HL-60 (cell line): ENCODE data around the gene NKAIN2.

Experiments
- DNase-seq, 2 experiments: peaks; one replicate each; pipeline ENCODE4 v3.0.0-alpha.2; 2010 to 2020; ENCODE audit warnings: low read depth in 1 of 2, low spot score in 1 of 2
- H3K27ac ChIP-seq: fragments of 250-450 bp; sonication (Bioruptor Pico); replicated peaks from 2 replicates; pipeline ENCODE4 v1.5.1; 2020; ENCODE audit warnings: mild to moderate bottlenecking, moderate library complexity
- H3K27me3 ChIP-seq: fragments of 250-450 bp; sonication (Bioruptor Pico); 2 replicates; pipeline ENCODE4 v1.5.1; 2021; ENCODE audit warnings: mild to moderate bottlenecking, moderate library complexity; ENCODE audit not compliant: insufficient read depth, poor library complexity, severe bottlenecking
- H3K4me3 ChIP-seq: replicated peaks from 2 replicates; pipeline ENCODE4 v1.5.1; 2011; ENCODE audit warnings: mild to moderate bottlenecking, control low read depth, low read length; ENCODE audit not compliant: insufficient read depth
- GABPA ChIP-seq: IDR thresholded peaks from 2 replicates; pipeline ENCODE4 v1.6.1; 2012; ENCODE audit warnings: low read depth
- POLR2AphosphoS5 ChIP-seq: IDR thresholded peaks from 2 replicates; pipeline ENCODE4 v1.6.1; 2012; ENCODE audit warnings: low read depth
- SPI1 ChIP-seq: IDR thresholded peaks from 2 replicates; pipeline ENCODE4 v1.6.1; 2012; ENCODE audit warnings: low read depth, mild to moderate bottlenecking, borderline replicate concordance
- TF ChIP-seq, protein P1 (sequence below): IDR thresholded peaks from 2 replicates; pipeline ENCODE4 v1.6.1; 2012; ENCODE audit warnings: low read depth; ENCODE audit not compliant: insufficient replicate concordance
- TF ChIP-seq, protein P2 (sequence below): IDR thresholded peaks from one replicate; pipeline ENCODE4 v1.5.1; 2011; ENCODE audit warnings: low read length, control low read depth, inconsistent platforms; ENCODE audit not compliant: insufficient read depth

NKAIN2 gene

DNA sequence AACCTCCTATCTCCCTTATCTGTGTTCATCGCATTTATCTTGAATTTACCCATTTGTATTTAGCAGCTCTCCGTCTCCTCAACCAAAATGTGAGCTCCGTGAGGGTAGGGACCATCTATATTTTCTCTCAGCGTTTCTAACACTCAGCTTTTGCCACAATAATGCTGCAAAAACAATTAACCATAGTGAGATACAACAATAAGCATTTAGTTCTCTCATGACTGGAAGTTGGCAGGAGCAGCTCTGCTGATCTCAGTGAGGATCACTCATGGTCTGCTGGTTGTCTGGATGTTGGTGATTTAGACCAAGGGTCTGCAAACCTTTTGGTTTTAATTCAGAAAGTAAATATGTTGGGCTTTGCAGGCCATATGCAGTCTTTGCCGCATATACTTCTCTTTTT is 763.7 kb downstream of the NKAIN2 start:
- H3K27ac ChIP-seq: no peak overlapping the region
- TF ChIP-seq, protein P1, sequence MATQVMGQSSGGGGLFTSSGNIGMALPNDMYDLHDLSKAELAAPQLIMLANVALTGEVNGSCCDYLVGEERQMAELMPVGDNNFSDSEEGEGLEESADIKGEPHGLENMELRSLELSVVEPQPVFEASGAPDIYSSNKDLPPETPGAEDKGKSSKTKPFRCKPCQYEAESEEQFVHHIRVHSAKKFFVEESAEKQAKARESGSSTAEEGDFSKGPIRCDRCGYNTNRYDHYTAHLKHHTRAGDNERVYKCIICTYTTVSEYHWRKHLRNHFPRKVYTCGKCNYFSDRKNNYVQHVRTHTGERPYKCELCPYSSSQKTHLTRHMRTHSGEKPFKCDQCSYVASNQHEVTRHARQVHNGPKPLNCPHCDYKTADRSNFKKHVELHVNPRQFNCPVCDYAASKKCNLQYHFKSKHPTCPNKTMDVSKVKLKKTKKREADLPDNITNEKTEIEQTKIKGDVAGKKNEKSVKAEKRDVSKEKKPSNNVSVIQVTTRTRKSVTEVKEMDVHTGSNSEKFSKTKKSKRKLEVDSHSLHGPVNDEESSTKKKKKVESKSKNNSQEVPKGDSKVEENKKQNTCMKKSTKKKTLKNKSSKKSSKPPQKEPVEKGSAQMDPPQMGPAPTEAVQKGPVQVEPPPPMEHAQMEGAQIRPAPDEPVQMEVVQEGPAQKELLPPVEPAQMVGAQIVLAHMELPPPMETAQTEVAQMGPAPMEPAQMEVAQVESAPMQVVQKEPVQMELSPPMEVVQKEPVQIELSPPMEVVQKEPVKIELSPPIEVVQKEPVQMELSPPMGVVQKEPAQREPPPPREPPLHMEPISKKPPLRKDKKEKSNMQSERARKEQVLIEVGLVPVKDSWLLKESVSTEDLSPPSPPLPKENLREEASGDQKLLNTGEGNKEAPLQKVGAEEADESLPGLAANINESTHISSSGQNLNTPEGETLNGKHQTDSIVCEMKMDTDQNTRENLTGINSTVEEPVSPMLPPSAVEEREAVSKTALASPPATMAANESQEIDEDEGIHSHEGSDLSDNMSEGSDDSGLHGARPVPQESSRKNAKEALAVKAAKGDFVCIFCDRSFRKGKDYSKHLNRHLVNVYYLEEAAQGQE: no peak
- TF ChIP-seq, protein P2, sequence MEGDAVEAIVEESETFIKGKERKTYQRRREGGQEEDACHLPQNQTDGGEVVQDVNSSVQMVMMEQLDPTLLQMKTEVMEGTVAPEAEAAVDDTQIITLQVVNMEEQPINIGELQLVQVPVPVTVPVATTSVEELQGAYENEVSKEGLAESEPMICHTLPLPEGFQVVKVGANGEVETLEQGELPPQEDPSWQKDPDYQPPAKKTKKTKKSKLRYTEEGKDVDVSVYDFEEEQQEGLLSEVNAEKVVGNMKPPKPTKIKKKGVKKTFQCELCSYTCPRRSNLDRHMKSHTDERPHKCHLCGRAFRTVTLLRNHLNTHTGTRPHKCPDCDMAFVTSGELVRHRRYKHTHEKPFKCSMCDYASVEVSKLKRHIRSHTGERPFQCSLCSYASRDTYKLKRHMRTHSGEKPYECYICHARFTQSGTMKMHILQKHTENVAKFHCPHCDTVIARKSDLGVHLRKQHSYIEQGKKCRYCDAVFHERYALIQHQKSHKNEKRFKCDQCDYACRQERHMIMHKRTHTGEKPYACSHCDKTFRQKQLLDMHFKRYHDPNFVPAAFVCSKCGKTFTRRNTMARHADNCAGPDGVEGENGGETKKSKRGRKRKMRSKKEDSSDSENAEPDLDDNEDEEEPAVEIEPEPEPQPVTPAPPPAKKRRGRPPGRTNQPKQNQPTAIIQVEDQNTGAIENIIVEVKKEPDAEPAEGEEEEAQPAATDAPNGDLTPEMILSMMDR: no peak
- TF ChIP-seq POLR2AphosphoS5 (no peak), GABPA (no peak), SPI1 (no peak)
- DNase-seq: no peak
- H3K4me3 ChIP-seq: no peak overlapping the region
- H3K27me3 ChIP-seq: no peaks in the 10 kb centered on the region

DNA sequence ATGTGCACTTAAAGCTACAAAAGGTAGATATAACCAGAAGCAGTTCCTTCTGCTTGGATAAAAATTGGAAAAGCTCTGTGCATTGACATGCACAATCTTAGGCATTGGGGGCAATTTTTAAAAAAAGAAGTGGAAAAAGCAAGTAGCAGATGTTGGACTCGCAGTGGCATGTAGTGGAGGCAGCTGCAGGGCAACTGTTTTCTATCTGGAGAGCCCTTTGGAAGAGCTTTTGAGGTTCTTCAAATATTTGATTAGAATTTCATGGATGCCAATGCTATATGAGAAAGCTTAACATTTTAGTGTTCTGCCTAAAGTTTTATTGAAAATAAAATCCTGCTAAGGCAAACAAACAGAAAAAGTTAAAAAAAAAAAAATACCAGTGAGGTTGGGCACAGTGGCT is 770.3 kb downstream of the NKAIN2 start:
- Histone ChIP-seq H3K27ac (no peak overlapping the region), H3K27me3 (no peaks in the 10 kb centered on the region), H3K4me3 (no peak overlapping the region)
- TF ChIP-seq POLR2AphosphoS5 (no peak), SPI1 (no peak), GABPA (no peak)
- TF ChIP-seq, protein P2: no peak
- TF ChIP-seq, protein P1: no peak
- DNase-seq: no peak

DNA sequence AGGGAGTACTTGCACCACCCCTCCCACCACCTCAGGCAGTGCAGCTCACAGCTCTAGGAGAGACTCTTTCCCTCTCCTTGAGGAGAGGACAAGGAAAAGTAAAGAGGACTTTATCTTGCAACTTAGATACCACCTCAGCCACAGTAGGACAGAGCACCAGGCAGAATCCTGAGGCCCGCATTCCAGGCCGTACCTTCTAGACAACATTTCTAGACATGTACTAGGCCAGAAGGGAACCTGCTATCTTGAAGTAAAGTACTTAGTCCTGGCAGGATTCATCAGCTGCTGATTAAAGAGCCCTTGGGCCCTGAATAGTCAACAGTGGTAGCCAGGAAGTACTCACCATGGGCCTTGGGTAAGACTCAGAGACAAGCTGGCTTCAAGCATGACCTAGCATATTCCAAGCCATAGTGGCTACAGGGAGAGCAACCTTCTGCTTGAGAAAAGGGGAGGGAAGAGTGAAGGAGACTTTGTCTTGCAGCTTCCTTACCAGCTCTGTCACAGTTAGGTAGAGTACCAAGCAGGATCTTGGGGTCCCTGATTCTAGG is 774.1 kb downstream of the NKAIN2 start:
- Histone ChIP-seq H3K27me3 (no peaks in the 10 kb centered on the region), H3K4me3 (no peak overlapping the region), H3K27ac (no peak overlapping the region)
- no peak for DNase-seq
- TF ChIP-seq, protein P1: no peak
- TF ChIP-seq GABPA (no peak), POLR2AphosphoS5 (no peak), SPI1 (no peak)
- TF ChIP-seq, protein P2: no peak
